ENCODE data around the gene ANKRD52.

DNA sequence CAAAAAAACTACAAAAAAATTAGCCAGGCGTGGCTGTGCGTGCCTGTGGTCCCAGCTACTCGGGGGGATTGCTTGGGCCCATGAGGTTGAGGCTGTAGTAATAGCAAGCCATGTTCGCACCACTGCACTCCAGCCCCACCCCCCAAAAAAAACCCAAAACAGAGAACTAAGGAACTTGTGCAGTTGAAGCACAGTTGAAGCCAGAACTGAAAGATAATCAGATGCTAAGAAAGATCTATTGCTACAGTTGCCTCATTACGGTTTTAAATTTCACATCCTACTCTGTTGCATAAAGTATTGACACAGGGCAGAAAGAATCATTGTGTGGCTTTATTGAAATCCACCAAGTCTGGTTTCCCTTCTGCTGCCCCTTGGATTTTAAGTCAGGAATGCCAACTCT is 38.1 kb upstream of the ANKRD52 start:
- TF ChIP-seq, protein P1, sequence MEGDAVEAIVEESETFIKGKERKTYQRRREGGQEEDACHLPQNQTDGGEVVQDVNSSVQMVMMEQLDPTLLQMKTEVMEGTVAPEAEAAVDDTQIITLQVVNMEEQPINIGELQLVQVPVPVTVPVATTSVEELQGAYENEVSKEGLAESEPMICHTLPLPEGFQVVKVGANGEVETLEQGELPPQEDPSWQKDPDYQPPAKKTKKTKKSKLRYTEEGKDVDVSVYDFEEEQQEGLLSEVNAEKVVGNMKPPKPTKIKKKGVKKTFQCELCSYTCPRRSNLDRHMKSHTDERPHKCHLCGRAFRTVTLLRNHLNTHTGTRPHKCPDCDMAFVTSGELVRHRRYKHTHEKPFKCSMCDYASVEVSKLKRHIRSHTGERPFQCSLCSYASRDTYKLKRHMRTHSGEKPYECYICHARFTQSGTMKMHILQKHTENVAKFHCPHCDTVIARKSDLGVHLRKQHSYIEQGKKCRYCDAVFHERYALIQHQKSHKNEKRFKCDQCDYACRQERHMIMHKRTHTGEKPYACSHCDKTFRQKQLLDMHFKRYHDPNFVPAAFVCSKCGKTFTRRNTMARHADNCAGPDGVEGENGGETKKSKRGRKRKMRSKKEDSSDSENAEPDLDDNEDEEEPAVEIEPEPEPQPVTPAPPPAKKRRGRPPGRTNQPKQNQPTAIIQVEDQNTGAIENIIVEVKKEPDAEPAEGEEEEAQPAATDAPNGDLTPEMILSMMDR (IDR thresholded peaks at IDR 0.05): no peak
- TF ChIP-seq POLR2A (IDR thresholded peaks at IDR 0.05; ENCODE audit: low read depth) (no peak), EP300 (IDR thresholded peaks at IDR 0.05) (no peak), POLR2AphosphoS5 (IDR thresholded peaks at IDR 0.05) (no peak)

Measured in esophagus muscularis mucosa (tissue), 4 donors.